Measurements from ENCODE around the gene ADCY2. TPM values are rescaled to one million over a fixed set of nuclear protein-coding genes. Genes with fewer than 3 reads are reported as not detected.
A peak's percentile ranks its signal among the peaks of the same experiment; 100 is the strongest.

Gene ADCY2
- total RNA-seq, 1 experiment from 2014 or later: 31.3 TPM

DNA sequence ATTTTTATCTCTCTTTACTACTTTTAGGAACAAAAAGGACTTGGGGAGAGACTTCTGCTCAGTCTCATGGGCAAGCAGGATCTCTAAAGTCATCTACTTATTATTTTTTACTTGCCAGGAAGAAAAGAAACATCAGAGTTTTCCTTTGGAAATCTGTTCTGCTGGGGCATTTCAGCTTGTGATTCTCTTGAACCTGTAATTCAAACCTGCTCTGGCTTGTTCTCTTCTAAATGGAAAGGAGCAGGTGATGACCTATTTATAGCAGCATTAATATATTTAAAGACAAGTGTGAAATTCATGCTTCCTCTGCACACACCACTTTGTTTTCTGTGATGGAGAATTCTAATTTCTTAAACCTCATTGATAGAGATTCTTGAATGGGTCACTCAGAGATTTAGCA lies 2.0 kb downstream of the ADCY2 start:
- H3K9ac ChIP-seq (ENCODE audit: extremely low read depth, insufficient read length, low read length): peak overlapping the region; percentile 5
- TF ChIP-seq, protein P1, sequence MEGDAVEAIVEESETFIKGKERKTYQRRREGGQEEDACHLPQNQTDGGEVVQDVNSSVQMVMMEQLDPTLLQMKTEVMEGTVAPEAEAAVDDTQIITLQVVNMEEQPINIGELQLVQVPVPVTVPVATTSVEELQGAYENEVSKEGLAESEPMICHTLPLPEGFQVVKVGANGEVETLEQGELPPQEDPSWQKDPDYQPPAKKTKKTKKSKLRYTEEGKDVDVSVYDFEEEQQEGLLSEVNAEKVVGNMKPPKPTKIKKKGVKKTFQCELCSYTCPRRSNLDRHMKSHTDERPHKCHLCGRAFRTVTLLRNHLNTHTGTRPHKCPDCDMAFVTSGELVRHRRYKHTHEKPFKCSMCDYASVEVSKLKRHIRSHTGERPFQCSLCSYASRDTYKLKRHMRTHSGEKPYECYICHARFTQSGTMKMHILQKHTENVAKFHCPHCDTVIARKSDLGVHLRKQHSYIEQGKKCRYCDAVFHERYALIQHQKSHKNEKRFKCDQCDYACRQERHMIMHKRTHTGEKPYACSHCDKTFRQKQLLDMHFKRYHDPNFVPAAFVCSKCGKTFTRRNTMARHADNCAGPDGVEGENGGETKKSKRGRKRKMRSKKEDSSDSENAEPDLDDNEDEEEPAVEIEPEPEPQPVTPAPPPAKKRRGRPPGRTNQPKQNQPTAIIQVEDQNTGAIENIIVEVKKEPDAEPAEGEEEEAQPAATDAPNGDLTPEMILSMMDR (conservative IDR thresholded peaks at IDR 0.05): no peak
- no peak overlapping the region for H3K27ac ChIP-seq (ENCODE audit: insufficient read length, low read depth, low read length)

More for the DNA sequence above, 2.0 kb downstream of the ADCY2 start:
- Histone ChIP-seq H4K5ac (ENCODE audit: insufficient read length, low read depth, low read length) (no peak overlapping the region), H2AK5ac (ENCODE audit: insufficient read length, low read length) (no peak overlapping the region), H3K27me3 (ENCODE audit: insufficient read depth, low read length) (no peaks in the 10 kb centered on the region), H3K56ac (ENCODE audit: insufficient read length, low read depth, low read length) (no peak overlapping the region), H4K8ac (replicated peaks; ENCODE audit: insufficient read length, low read depth, low read length) (no peak overlapping the region), H4K20me1 (ENCODE audit: control insufficient read depth, insufficient read depth, insufficient read length) (no peaks in the 10 kb centered on the region), H3K4ac (ENCODE audit: low read depth, low read length) (no peak overlapping the region), H2BK20ac (ENCODE audit: low read depth, low read length, poor library complexity, severe bottlenecking) (no peak overlapping the region), H3K9me3 (ENCODE audit: control insufficient read depth, low read depth, low read length) (no peaks in the 10 kb centered on the region), H3T11ph (ENCODE audit: low read length) (no peak overlapping the region), H3K14ac (ENCODE audit: insufficient read depth, low read length) (no peak overlapping the region), H4K91ac (ENCODE audit: insufficient read length, low read depth, low read length) (no peak overlapping the region), H2BK15ac (ENCODE audit: low read depth, low read length) (no peak overlapping the region), H3K18ac (ENCODE audit: insufficient read length, low read depth, low read length) (no peak overlapping the region), H3K79me1 (ENCODE audit: insufficient read depth, low read depth, low read length, poor library complexity, severe bottlenecking) (peaks cover 3% of the 10 kb centered on the region), H2AFZ (ENCODE audit: low read length) (no peak overlapping the region), H3K23ac (ENCODE audit: insufficient read length, low read depth, low read length) (no peak overlapping the region), H2BK12ac (ENCODE audit: insufficient read length, low read depth, low read length) (no peak overlapping the region), H3K4me2 (ENCODE audit: insufficient read depth, insufficient read length, low read length) (peak overlapping the region; percentile 90), H3K23me2 (ENCODE audit: insufficient read length, low read depth, low read length, poor library complexity, severe bottlenecking) (peaks cover 19% of the 10 kb centered on the region), H2BK5ac (ENCODE audit: insufficient read length, low read length) (no peak overlapping the region), H3K4me1 (ENCODE audit: insufficient read depth, low read length) (peaks cover 26% of the 10 kb centered on the region), H3K79me2 (ENCODE audit: insufficient read depth, low read length) (peaks cover 39% of the 10 kb centered on the region; the same call in 1 of the 2 replicates), H2BK120ac (ENCODE audit: low read depth, low read length, poor library complexity, severe bottlenecking) (no peak overlapping the region)
- DNase-seq: no peak
- peak overlapping the region in 1 of 3 experiments; percentile 7; a peak in 1 of 7 replicates for H3K27ac Mint-ChIP-seq
- peaks cover 0 to 7% (median 0%) of the 10 kb centered on the region in 3 experiments; a peak in 3 of 7 replicates for H3K36me3 Mint-ChIP-seq (ENCODE audit: insufficient read depth in 1 of 3, low read depth in 3 of 3)
- no peaks in the 10 kb centered on the region for H3K27me3 Mint-ChIP-seq (ENCODE audit: low read depth)
- peak overlapping the region; percentile 79 to 97 for H3K4me3 Mint-ChIP-seq
- H3K4me1 Mint-ChIP-seq: peaks cover 61% of the 10 kb centered on the region in 2 experiments
- no peaks in the 10 kb centered on the region; a peak in 2 of 5 replicates for H3K9me3 Mint-ChIP-seq

Measured in H9 (cell line).